HT-29 (cell line): Measurements from ENCODE around the gene LCMT1. TPM values are rescaled to one million over a fixed set of nuclear protein-coding genes. Genes with fewer than 3 reads are reported as not detected.
"Not testable (repeated sequence)": the region's sequence is repeated elsewhere in the genome, so short reads cannot be mapped to it uniquely, and the experiment has no call there.

Source experiments
- DNase-seq: peaks from one replicate; pipeline ENCODE4 v3.0.0-alpha.2; 2015; ENCODE audit warnings: low spot score
- total RNA-seq: library from RNA; depleted of rRNA; stranded (reverse); fragments of >200 nt; shearing (Covaris generic); gene quantifications from 2 replicates; pipeline ENCODE4 v1.2.3, GENCODE V29; 2014; rRNA removed

Gene LCMT1
- total RNA-seq, result 24.1 and 26.0 TPM in 2 replicates

GRCh38 chr16:25111403-25112166 lies at the start of gene LCMT1:
LCMT1 (plus strand) TSS chr16:25111742; CDS start chr16:25111884, 142 bp downstream.
- peak; percentile 99 for DNase-seq

- DNase-seq, result no peak
These were observed 48.4 kb upstream of the LCMT1 start for GRCh38 chr16:25063102-25063501.

DNA sequence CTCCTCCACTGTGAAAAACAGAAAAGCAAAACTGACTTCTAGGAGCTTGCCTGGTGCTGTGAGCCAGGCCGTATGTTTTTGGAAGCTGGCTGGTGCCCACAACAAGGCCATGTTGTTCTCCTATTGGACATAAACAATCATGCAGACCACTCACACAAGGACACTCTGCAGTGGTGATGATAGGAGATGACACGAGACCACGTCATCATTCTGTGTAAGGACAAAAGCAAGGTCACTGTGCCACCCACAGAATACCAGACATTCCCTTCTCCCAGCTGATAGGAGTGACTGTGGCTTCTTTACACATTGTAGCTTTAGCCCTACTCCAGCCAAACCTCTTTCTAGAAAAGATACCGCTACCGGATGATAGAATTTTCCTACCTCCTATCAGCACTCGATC lies 47.7 kb upstream of the LCMT1 start:
- no peak for DNase-seq

- DNase-seq, result not testable (repeated sequence)
These were observed 47.3 kb upstream of the LCMT1 start for GRCh38 chr16:25064281-25064680.

- no peak for DNase-seq
These were observed 46.6 kb upstream of the LCMT1 start for GRCh38 chr16:25064937-25065336.

DNA sequence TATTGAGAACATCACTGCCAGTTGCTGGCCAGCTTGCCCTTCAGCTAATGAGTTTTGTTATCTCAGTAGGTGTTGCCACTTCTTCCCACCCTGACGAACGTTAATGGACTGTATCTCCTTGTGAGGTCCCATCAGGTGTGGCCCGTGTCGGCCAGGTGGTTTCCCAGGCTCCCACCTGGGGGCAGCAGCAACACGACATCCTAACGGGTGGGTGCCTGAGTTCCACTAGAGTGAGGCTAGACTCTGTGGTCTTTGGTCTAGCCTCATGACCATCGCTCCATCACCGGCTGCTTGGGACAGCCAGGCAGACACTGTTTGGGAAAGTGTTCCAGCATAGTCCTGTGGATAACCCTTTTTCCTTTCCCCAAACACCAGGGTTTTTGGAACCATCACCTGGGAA lies 45.6 kb upstream of the LCMT1 start:
- DNase-seq, result no peak

DNA sequence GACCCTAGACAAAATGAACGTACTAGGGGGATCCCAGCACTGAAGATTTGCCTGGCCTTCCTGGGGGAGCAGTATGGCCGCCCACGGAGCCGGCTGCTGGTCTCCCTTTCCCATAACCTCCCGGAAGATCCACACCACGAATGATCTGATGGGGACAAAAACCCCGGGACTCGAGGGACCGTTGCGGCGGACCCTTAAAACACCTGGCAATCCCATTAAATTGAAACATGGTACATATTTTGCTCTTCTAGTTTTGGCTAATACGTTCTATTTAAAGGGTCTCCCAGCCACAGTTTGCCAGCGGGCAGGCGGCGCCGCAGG lies 45.2 kb upstream of the LCMT1 start:
- no peak for DNase-seq

DNA sequence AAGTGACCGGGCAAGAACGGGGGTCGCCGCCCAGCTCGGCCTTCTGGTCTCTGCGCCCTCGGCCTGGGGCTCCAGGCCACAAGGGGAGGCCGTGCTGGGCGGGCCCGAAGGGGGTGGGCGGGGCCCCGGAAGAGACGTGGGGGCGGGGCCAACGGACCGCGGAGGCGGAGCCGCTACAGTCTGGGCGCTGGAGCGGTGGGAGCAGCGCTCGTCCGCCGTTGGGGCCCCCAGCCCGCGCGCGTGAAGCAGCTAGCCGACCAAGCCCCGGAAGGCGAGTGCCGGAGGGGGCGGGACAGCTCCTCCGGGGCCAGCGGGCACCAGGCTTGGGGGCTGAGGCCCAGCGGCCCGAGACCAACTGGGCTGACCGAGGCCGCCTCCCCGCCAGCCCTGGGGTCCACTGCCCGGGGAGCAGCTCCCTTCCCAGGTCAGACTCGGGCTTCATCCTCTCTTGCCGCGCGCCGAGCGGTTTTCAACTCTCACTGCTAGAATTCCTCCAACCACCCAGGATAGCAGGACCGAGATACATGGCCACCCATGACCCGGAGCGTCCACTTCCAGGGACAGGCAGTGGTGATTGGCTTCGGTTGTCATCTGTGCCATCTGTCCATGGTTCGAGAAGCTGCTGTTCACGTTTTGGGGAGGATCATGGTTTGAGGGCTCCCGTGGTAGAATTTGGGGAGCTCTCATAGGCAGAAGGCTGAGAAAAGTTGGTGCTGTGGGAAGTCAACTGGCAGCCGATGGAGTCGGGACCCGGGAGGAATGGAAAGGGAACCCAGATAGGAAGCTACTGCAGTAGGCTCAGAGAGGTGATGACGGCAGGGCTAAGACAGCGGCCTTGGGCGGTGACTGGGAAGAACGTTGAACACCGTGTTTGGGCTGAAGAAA lies 44.6 kb upstream of the LCMT1 start:
- peak; percentile 62 for DNase-seq

GRCh38 chr16:25073854-25074253 lies 37.7 kb upstream of the LCMT1 start:
- DNase-seq, result no peak

GRCh38 chr16:25078386-25078978 lies 33.1 kb upstream of the LCMT1 start:
- no peak for DNase-seq

GRCh38 chr16:25079637-25080378 lies 31.7 kb upstream of the LCMT1 start:
- DNase-seq, result no peak

GRCh38 chr16:25080420-25081131 lies 31.0 kb upstream of the LCMT1 start:
- DNase-seq, result no peak

DNA sequence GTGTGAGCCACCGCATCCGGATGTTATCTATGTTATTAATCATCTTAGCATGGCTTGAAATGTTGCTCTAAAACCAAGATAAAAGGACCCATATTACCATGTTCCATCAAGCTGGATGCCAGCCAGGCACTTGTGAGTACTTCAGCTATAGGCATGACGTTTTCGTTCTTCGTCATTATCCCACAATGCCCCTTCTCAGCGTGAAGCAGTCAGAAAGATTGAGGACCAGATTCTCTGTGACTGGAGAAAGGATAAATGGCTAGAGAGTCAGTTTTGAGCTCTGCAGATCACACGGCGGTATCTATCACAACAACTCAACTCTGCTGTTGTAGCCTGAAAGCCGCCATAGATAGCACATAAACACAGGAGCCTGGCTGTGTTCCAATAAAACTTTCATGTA lies 29.8 kb upstream of the LCMT1 start:
- no peak for DNase-seq

DNA sequence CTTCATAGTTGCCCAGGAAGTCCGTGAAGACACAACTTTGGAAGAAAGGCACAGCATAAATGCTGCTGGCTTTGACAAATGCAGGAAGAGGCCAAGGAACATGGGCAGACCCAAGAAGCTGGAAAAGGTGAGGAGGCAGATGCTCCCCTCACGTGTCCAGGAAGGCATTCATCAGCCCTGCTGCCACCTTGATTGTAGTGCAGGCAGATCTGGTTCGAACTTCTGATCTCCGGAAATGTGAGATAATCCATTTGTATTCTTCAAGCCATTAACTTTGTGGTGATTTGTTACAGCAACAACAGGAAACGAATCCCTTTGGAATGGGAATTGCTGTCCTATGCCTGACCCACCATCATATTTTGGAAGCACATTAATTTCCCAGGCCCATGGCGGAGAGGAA lies 28.5 kb upstream of the LCMT1 start:
- DNase-seq, result no peak

GRCh38 chr16:25083701-25084100 lies 27.8 kb upstream of the LCMT1 start:
- no peak for DNase-seq

GRCh38 chr16:25084797-25085196 lies 26.7 kb upstream of the LCMT1 start:
- no peak for DNase-seq

DNA sequence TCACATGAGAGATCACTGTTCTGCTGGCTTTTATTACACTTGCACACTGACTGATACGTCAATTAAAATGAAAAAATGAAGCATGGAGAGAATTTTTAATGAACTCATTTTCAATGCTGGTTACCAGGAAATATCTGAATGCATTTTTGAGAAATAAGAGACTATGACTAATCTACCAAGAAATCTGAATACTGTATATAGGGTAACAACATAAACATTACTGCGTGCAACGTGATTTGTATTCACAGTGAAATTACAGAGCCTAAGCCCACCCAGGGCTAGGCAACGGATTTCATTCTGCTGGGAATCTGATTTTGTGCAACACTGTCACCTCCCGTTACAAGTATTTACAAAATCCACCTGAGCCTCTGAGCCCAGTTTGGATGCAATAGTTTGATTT lies 23.8 kb upstream of the LCMT1 start:
- DNase-seq, result no peak

- no peak for DNase-seq
These were observed 22.2 kb upstream of the LCMT1 start for GRCh38 chr16:25089351-25089750.

DNA sequence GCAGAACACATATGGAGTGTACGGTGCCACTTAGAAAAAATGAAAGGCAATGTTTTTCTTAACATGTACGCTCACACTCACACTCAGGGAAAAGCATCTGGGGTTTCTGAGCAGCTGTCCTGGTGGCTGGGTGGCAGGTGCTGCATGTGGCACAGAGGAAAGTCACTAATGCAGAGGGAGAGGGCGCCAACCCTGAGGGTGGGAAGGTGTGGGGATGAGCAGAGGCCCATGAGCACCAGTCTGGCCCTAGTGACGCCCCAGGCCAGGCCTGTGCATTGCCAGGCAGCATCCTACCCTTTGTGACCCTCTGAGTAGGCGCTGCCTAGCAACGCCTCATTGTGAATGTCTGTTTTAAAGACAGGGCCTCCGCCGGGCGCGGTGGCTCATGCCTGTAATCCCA lies 19.1 kb upstream of the LCMT1 start:
- DNase-seq, result no peak

DNA sequence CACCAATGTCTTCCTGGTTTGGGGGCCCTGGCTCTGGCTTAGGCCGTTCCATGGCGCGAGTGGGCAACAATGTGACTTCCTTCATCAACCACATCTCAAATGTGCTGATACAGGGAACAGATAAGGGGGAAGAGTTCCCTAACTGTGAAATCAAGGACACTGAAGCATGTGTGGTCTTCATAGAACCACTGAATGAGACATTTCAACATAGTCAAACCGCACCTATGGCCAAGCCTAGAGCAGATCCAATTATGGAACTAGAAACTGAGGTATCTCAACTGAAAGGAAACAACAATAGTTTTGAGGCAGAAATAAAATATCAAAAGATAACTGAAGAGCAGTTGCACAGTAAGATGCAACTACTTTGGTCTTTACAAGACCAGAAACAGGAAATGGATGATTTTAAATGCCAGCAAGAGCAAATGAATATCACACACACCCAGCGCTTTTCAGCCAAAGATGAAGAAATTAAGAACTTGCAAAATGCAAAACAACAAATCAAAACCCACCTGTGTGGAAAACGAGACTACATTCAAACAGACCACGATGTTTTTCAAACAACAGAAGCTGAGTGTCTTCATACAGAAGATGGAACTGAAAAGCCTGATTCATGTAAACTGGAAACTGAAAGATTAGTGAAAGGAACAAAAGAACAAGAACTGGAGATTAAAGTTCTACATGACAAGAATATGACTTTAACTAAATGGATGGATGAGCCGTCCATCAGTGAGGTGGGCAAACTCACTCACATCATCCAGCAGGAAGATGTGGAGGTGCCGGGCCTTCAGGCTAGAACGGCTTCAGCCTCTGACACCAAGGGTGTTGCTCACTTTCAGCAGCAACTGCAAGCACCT lies 18.1 kb upstream of the LCMT1 start:
- DNase-seq, result no peak
